Measurements from ENCODE around the gene RNF8.
"Not testable (repeated sequence)": the region's sequence is repeated elsewhere in the genome, so short reads cannot be mapped to it uniquely, and the experiment has no call there.

The RNF8 gene, protein sequence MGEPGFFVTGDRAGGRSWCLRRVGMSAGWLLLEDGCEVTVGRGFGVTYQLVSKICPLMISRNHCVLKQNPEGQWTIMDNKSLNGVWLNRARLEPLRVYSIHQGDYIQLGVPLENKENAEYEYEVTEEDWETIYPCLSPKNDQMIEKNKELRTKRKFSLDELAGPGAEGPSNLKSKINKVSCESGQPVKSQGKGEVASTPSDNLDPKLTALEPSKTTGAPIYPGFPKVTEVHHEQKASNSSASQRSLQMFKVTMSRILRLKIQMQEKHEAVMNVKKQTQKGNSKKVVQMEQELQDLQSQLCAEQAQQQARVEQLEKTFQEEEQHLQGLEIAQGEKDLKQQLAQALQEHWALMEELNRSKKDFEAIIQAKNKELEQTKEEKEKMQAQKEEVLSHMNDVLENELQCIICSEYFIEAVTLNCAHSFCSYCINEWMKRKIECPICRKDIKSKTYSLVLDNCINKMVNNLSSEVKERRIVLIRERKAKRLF

DNA sequence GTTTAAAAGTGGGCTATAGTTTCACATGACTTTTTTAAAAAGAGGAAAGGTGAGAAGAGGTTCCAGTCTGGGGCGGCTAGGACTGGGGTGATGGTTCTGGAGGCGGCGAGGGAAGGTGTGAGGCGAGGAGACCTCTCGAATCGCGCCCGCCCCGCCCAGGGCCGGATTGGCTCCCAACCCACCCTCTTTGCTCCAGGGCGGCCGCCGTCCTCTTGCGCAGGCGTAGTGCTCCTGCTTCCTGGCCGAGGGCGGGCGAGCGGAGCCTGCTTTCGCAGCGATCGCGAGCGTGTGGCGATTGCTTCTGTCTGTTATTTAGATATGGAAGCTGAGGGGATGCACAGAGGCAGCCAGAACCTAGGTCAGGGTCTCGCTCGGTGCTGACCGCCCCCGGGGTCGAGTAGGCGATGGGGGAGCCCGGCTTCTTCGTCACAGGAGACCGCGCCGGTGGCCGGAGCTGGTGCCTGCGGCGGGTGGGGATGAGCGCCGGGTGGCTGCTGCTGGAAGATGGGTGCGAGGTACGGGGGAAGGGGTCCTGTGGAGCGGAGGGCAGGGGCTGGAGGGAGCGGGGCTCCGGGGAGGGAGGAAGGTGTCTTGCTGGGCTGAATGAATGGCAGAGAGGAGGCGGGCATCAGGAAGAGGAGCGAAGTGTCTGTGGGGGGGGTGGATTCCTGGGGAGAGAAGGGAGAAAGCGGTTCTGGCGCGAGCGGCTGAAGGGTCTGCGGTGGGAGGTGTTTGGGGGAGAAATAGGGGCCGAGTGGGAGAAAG is at the start of gene RNF8:
TSS of gene RNF8 (plus strand) at position 223 of the 765 bp plus-strand sequence. CDS start at position 405, 182 bp downstream.
- TF ChIP-seq, protein P1, sequence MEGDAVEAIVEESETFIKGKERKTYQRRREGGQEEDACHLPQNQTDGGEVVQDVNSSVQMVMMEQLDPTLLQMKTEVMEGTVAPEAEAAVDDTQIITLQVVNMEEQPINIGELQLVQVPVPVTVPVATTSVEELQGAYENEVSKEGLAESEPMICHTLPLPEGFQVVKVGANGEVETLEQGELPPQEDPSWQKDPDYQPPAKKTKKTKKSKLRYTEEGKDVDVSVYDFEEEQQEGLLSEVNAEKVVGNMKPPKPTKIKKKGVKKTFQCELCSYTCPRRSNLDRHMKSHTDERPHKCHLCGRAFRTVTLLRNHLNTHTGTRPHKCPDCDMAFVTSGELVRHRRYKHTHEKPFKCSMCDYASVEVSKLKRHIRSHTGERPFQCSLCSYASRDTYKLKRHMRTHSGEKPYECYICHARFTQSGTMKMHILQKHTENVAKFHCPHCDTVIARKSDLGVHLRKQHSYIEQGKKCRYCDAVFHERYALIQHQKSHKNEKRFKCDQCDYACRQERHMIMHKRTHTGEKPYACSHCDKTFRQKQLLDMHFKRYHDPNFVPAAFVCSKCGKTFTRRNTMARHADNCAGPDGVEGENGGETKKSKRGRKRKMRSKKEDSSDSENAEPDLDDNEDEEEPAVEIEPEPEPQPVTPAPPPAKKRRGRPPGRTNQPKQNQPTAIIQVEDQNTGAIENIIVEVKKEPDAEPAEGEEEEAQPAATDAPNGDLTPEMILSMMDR (IDR thresholded peaks at IDR 0.05; ENCODE audit: insufficient read depth, low read depth, low read length, missing control alignments): no peak
- DNase-seq (ENCODE audit: low read depth): peak; percentile 94
- peak within 1 kb of the TSS; percentile 96 for H3K4me3 ChIP-seq (ENCODE audit: low read depth, low read length)

DNA sequence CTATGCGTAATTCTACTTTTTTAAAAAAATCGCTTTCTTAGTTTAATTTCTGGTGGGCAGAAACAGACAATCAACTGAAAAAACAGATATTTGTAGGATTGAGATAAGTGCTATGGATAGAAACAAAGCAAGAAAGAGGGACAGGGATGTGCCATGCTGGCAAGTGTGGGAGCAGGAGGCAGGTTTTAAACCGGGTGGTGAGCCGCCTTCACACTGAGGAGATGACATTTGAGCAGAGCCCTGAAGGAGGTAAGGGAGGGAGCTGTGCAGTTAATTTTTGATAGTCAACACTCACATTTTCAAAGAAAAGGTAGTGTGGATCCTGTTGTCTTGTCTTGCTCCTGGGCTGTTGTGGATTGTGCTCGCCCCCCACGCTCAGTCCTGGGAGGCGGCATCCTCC is 49.0 kb upstream of the RNF8 start:
- TF ChIP-seq, protein P1 (IDR thresholded peaks at IDR 0.05; ENCODE audit: insufficient read depth, low read depth, low read length, missing control alignments): no peak
- no peak for DNase-seq (ENCODE audit: low read depth)
- no peak overlapping the region for H3K4me3 ChIP-seq (ENCODE audit: low read depth, low read length)

DNA sequence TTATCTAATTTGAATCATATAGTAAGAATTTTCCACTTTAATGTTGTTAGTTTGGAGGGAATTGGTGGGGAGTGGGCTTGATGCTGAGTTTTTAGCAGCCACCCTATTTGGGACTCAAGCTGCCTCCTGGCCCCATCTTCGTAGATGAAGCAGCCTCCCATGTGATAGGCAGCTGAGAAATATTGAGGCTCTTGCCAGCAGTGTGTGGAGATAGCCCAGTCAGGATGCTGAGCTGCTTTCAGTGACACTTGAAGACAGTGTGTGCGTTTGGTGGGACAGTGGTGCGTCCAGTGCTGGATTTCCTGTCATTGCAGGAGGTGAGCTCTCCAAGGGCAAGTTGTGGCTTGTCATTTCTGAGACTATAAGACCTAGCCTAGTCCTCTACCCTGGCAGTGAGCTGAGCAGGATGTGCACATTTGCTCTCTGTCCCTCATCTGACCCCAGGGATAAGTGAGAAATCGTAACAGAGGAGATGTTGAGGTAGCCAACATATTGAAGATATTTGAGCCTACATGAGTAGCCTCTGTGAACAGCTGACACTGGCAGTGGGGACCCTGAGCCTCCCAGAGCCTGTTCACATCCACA is 47.9 kb upstream of the RNF8 start:
- TF ChIP-seq, protein P1 (IDR thresholded peaks at IDR 0.05; ENCODE audit: insufficient read depth, low read depth, low read length, missing control alignments): no peak
- DNase-seq (ENCODE audit: low read depth): no peak
- no peak overlapping the region for H3K4me3 ChIP-seq (ENCODE audit: low read depth, low read length)

DNA sequence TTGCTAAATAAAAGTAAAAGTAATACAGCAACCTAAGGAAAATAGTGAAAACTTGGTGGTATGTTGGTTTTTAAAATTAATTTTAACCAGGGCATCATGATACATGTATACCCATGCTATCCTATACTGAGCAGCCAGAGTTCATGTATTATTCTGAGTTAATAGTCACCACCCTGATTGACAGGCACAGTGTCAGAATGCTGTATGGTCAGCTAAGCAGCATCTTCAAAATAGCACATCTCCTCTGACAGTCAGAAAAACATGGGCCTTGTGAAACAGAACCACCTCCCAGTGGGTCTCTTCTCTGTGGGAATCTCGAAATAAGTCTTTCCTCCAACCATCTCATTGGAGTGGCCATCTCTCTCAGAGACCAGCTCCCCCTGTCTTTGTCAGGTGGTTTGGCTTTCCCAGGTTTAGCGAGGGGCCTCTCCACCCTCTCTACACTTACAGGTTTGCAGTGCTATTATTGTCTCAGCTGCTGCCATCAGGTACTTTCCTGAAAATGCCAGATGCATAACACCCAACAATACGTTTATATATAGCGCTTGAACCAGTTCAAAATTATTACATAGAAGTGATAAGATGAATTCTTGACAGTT is 47.1 kb upstream of the RNF8 start:
- no peak for DNase-seq (ENCODE audit: low read depth)
- TF ChIP-seq, protein P1 (IDR thresholded peaks at IDR 0.05; ENCODE audit: insufficient read depth, low read depth, low read length, missing control alignments): no peak
- H3K4me3 ChIP-seq (ENCODE audit: low read depth, low read length): no peak overlapping the region

DNA sequence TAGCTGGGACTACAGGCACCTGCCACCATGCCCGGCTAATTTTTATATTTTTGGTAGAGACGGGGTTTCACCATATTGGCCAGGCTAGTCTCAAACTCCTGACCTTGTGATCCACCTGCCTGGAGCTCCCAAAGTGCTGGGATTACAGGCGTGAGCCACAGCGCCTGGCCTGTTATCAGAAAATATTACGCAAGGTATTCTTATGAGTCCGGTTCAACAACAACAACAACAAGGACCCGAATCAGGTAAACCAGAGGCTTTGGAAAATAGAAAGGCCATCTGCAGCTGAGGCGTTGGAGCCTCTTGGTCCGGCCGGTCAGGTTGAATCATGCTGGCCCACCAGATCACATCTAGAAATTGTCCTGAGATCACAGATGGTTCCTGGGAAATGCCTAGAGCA is 46.3 kb upstream of the RNF8 start:
- DNase-seq (ENCODE audit: low read depth): not testable (repeated sequence)

DNA sequence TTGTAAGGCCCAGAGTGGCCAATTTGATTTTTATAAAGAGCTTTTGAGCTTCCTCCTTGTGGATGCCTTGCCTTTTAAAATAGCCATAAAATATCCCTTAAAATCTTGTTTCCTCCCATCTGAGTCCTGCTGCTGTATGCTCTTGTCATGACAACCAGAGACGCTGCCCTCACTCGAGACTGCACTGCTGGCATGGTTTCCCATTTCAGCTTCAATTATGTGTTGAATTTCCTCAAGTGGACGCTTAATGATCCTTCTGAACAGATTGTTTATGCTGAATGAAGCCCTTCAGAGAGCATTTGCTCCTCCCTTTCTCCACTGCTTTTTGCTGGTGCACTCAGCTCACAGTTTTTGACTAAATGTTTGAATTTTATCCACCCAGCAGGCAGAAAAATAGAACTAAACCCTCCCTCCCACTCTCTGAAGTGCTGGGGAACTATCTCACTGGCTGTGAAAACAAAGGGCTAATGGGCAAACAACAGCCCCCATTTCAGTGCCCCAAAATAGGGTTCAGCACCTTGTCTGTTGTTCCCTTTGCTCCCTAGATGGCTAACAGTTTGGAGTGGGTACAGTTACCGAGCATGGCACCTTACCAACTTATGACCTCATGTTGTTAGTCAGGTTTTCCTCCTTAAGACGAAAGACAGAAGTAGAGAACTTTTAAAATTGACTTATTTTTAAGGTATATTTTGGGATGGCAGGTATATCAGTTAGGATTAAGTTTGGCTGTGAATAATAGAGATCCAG is 45.5 kb upstream of the RNF8 start:
- H3K4me3 ChIP-seq (ENCODE audit: low read depth, low read length): no peak overlapping the region
- no peak for DNase-seq (ENCODE audit: low read depth)
- TF ChIP-seq, protein P1 (IDR thresholded peaks at IDR 0.05; ENCODE audit: insufficient read depth, low read depth, low read length, missing control alignments): no peak

More for the DNA sequence above, 46.3 kb upstream of the RNF8 start:
- H3K4me3 ChIP-seq (ENCODE audit: low read depth, low read length): not testable (repeated sequence)

Measured in GM12865 (cell line).